RWPE1 (cell line): ENCODE results near the gene TBCEL.
A peak's percentile ranks its signal among the peaks of the same experiment; 100 is the strongest.

Experiments
- CTCF ChIA-PET: fragments of 350-600 bp; sonication (Branson Sonifier 250); formaldehyde crosslinking; extraction: SDS; loops from one replicate; lab custom pipeline; 2021; lab: Yijun Ruan, JAX
- POLR2A ChIA-PET: fragments of 400-600 bp; formaldehyde crosslinking; extraction: SDS; loops from one replicate; lab custom pipeline; 2020; ENCODE audit warnings: antibody characterized with exemption; ENCODE audit not compliant: low non-redundant PET; lab: Yijun Ruan, JAX
- DNase-seq: peaks from one replicate; pipeline ENCODE4 v3.0.0; 2012; ENCODE audit warnings: low spot score
- H3K27ac ChIP-seq: fragments of 450-650 bp; 2 replicates; pipeline ENCODE4 v1.5.1; 2017
- CTCF ChIP-seq: fragments of 450-650 bp; conservative IDR thresholded peaks from 2 replicates; pipeline ENCODE4 v1.5.1; 2017; ENCODE audit warnings: low read depth, mild to moderate bottlenecking

Gene TBCEL

DNA sequence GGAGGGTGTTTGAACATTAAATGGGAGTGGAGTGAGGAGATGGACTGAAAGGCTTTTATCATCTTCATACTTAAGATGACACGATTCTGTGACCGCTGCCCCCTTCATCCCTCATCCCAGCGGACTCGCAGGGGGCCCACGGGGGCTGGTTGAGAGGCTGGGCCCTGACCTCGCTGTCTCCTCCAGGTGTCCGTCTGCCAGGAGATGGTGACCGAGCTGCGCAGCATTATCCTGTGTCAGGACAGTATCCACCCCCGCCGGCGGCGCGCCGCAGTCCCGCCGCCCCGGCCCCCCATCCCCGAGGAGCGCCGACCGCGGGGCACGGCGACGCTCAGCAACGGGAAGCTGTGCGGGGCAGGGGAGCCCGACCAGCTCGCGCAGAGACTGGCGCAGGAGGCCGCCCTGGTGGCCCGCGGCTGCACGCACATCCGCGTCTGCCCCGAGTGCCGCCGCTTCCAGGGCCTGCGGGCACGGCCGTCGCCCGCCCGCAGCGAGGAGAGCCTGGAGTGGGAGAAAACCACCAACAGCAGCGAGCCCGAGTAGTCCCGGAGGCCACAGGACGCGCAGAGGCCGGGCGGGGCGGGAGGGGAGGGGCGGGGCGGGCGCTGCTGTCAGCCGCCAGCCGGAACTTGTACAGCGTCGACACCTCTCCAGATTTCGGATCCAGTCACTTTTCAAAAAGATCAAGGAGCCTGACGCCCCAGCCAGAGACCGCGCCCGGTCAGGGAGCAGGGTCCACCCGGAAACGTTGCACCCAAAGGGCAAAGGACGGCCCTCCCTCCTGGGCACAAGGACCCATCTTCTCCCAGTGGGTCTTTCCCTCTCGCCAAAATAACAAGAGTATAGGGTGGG is 38.0 kb upstream of the TBCEL start:
- peak; percentile 36 for TF ChIP-seq CTCF
- H3K27ac ChIP-seq = no peak overlapping the region
- ChIA-PET CTCF (interaction anchor here (0.6 to 0.7 kb wide), 5 partner anchors 34 to 1317 kb away, joined by 3 to 5 read pairs (median 3); no protein-coding TSS in a partner anchor), POLR2A (interaction anchor here (0.6 kb wide), 1 partner anchor 12 kb away, joined by 3 read pairs; no protein-coding TSS in a partner anchor)
- peak; percentile 46 for DNase-seq

- CTCF ChIA-PET = no interaction called here
- TF ChIP-seq CTCF = no peak
- DNase-seq = no peak
- H3K27ac ChIP-seq = no peak overlapping the region
- POLR2A ChIA-PET = no interaction called here
These were observed 35.3 kb upstream of the TBCEL start for GRCh38 chr11:120988603-120989002.

DNA sequence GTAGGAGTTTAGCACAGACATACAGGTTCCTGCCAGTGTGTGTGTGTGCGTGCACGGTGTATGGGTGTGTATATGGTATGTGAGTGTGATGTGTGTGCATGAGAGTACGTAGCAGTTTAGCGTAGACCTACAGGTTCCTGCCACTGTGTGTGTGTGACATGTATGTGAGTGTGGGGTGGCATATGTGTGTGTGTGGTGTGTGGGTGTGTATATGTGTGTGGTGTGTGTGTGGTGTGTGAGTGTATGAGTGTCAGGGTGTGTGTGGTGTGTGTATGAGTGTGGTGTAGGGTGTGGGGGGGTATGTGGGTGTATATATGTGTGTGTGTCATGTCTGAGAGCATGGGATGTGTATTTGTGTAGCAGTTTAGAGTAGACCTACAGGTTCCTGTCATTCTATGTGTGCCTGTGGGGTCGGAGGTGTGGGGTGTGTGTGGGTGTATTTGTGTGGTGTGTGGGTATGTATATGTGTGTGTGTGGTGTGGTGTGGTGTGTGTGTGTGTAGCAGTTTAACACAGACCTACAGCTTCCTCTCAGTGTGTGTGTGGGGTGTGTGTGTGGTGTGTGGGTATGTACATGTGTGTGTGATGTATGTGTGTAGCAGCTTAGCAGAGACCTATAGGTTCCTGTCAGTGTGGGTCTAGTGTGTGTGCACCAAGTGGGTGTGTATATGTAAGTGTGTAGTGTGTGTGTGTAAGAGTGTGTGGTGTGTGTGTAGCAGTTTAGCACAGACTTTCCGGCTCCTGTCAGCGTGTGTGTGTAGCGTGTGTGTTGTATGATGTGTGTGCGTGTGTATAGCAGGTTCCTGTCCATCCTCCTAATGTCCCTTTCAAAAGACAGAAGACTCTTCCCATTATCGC is 31.8 kb upstream of the TBCEL start:
- POLR2A ChIA-PET = no interaction called here
- CTCF ChIA-PET = no interaction called here
- H3K27ac ChIP-seq = no peak overlapping the region
- no peak for TF ChIP-seq CTCF
- DNase-seq = no peak

DNA sequence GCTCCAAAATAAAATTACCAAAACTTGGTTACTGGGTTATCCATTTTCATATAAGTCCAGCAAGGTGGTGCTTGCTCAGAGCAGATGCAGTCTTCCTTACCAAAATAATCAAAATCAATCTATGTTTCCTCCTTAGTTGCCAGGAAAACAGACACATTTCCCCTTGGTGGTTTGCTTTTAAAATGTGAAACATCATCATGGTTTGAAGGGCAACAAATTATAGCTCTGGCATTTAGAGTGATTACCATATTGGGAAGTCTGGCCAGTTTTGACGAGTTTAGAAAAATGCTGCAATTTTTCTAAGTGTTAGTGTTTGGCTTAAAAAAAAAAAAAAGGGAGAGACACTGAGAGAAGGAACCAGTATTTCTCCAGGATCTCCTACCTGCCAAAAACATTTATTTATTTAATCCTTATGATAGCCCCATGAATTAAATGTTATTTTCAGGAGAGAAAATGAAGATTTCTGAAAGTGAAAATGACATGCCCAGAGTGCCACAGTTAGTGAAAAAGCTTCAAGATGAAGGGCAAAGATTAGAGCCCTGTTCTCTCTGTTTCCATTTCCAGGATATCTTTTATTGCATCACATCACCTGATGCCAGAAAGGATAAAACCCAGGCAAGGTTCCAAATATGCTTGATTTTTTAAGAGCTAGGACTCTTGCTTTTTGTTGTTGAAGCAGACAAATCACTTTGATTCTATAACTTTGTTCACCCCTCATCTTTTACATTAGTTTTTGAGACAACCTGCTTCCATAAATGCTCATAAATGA is 29.6 kb upstream of the TBCEL start:
- no peak overlapping the region for H3K27ac ChIP-seq
- CTCF ChIA-PET = interaction anchor here (0.6 to 0.7 kb wide), 3 partner anchors 16 to 484 kb away, joined by 3 to 7 read pairs (median 4); no protein-coding TSS in a partner anchor
- POLR2A ChIA-PET = no interaction called here
- no peak for TF ChIP-seq CTCF
- no peak for DNase-seq

DNA sequence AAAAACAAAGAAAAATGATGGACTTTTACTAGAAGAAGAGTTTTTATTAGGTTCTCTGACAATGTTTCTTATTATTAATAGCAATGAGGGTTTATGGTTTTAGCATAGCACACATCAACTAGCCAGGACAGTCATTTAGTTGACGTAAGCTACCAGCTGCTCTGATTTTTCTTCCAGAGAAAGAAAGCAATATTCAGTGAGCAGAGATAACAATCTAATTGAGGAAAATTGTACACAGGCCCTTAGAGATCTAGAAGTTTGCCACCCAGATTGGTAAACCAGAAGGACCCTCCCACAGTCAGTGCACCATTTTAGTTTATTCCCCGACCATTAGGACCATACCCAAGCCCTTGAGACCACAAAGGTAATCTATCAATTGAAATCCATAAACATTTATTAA is 28.7 kb upstream of the TBCEL start:
- ChIA-PET CTCF (interaction anchor here (0.6 kb wide), 2 partner anchors 15 to 485 kb away, joined by 3 to 4 read pairs; no protein-coding TSS in a partner anchor), POLR2A (no interaction called here)
- no peak overlapping the region for H3K27ac ChIP-seq
- TF ChIP-seq CTCF = no peak
- no peak for DNase-seq
